GM12892 (cell line): ENCODE measurements around the gene DRC7.

Experiments used
- DNase-seq: peaks from one replicate; pipeline ENCODE4 v3.0.0; 2011; ENCODE audit not compliant: insufficient read length
- FAIRE-seq: peaks from 2 replicates; lab custom pipeline; 2011; peaks lifted over from hg19 to GRCh38; lab: Jason Lieb, UNC
- POLR2A ChIP-seq: IDR thresholded peaks from 2 replicates; pipeline ENCODE4 v1.6.1; 2011; ENCODE audit warnings: low read depth, low read length, control low read depth
- POLR2AphosphoS5 ChIP-seq: IDR thresholded peaks from 2 replicates; pipeline ENCODE4 v1.6.1; 2011; ENCODE audit warnings: low read depth, low read length, control low read depth
- TAF1 ChIP-seq: IDR thresholded peaks from 2 replicates; pipeline ENCODE4 v1.6.1; 2011; ENCODE audit warnings: low read depth, mild to moderate bottlenecking, control low read depth, low read length, borderline replicate concordance

Gene DRC7

DNA sequence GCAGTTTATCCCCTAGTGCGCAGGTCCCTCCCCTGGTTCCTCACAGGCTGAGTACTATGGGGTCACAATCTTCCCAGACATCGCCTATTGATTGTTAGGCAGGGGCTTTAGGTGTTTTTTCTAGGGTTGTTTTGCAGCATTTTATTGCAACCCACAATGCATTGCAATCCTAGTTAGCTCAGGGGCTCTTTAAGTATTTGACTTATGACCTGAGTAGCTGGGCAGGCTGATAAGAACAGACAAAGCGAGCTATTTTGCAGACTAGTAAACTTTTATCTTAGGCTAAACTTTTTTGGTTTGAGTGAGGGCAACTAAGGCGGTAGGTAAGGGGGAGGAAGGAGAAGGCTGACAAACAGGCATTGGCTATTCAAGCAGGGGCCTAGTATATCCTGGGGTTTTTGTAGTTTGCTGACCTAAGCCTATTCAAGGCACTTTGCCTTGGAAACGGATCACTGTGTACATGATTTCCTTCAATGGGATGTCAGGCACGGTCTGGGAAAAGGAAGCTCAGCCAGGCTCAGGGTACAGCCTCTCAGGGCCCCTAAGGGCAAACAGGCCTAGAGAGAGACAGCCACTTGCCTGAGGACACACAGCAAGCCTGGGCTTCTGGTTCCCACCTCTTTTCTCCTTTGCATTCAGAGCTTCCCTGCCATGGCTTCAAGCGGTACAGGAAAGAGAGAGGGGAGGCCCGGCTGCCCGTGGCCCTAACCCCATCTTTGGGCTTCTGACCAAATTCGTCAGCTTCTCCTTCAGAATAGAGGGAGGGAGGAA lies 6.4 kb downstream of the DRC7 start:
- no peak for DNase-seq
- FAIRE-seq, result no peak
- TF ChIP-seq TAF1, result no peak
- no peak for TF ChIP-seq POLR2AphosphoS5
- no peak for TF ChIP-seq POLR2A

DNA sequence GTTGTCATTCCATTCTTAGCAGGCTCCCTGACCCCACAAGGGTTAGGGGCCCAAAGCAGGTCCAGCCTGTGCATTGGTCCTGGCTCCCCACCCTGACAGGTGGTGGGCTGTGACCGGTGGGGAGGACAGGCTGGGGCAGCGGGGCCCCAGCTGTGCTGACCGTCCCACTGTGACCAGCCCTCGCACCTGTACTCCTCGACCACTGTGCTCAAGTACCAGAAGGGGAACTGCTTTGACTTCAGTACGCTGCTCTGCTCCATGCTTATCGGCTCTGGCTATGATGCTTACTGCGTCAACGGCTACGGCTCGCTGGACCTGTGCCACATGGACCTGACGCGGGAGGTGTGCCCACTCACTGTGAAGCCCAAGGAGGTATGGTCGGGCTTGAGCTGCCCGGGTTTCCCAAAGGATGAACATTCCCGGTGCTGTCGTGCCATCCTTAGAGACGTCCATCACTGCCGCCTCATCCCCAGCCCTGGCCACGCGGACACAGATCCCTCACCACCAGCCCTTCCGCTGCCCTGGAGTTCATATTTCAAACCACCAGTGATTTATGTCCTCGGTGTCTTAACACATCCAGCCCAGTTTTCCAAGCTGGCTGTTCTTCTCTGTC lies 7.3 kb downstream of the DRC7 start:
- no peak for FAIRE-seq
- no peak for DNase-seq
- TF ChIP-seq TAF1 (no peak), POLR2AphosphoS5 (no peak), POLR2A (no peak)

DNA sequence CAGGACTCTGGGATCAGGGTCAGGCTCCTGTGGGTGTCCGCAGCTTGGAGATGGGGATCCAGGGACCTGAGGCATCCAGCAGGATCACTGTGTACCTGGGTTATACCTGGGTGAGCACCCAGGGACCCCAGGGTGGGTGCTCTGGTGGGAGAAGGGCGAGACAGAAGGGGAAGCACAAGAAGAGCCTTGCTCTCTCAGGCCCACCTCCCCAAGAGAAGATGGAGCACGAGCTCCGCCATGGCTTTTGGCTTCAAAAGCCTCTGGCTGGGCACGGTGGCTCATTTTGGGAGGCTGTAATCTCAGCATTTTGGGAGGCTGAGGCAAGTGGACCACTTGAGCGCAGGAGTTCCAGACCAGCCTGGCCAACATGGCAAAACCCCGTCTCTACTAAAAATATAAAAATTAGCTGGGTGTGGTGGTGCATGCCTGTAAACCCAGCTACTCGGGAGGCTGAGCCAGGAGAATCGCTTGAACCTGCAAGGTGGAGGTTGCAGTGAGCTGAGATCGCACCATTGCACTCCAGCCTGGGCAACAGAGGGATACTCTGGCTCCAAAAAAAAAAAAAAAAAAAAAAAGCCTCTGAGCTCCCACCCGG lies 8.9 kb downstream of the DRC7 start:
- no peak for DNase-seq
- no peak for TF ChIP-seq POLR2A
- TF ChIP-seq TAF1, result no peak
- no peak for TF ChIP-seq POLR2AphosphoS5
- FAIRE-seq, result no peak

DNA sequence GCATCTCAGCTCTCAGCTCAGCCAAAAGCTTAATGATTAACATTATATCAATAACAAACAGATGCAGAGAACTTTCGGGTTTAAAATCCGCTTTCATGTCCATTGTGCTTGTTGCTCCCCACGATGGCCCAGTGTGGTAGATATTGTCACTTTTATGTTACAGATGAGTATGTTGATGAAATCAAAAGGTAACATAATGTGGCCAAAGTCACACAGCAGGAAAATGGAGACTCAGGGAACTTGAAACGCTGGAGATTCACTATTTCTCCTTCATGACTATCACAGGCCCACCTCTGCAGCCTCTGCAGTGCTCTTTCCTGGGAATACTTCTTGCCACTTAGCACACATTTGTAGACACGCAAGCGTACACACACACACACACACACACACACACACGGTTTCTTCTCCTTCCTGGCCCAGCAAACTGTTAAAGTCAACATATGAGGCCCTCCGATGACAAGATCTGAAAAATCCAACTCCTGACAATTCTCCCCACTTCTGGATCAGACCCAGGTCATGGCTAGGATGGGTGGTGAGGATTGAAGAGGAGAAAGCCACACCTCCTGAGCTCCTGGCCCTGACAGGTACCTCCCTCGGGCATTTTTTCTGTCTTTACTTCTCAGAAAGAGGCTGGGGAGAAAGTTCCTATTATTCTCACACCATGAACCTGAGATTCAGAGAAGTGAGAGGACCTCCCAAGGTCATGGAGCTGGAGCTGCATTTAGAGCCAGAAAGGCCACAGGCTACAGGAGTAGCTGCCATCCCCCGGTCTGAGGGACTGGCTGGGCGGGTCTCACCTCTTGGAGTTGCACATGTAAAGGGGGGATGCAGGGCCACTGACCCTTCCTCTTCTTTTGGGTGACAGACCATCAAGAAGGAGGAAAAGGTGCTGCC lies 9.7 kb downstream of the DRC7 start:
- no peak for FAIRE-seq
- no peak for DNase-seq
- no peak for TF ChIP-seq TAF1
- TF ChIP-seq POLR2A, result no peak
- no peak for TF ChIP-seq POLR2AphosphoS5

DNA sequence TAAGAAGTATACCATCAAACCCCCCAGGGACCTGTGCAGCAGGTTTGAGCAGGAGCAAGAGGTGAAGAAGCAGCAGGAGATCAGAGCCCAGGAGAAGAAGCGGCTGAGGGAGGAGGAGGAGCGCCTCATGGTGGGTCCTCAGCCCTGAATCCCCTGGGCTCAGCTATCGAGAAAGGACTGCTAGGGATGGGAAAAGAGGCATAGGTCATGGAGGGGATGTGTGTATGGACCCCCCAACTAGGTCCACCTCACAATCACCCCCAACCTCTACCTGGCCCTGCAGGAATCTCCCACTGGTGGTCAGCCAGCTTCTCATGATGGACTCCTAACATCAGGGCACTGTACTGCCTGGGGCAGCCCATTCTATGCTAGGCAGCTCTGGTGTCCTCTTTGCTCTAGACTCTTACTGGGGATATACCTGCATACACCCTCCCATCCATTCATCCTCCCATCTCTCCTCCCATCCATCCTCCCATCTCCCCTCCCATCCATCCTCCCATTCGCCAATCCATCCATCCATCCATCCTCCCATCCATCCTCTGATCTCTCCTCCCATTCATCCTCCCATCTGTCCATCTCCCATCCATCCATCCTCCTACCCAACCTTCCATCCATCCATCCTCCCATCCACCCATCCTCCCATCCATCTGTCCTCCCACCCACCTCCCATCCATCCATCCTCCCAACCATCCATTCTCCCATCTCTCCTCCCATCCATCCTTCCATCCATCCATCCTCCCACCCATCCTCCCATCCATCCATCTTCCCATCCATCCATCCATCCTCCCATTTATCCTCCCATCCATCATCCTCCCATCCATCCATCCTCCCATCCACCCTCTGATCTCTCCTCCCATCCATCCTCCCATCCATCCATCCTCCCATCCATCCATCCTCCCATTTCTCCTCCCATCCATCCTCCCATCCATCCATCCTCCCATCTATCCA lies 10.6 kb downstream of the DRC7 start:
- TF ChIP-seq TAF1 (no peak), POLR2AphosphoS5 (no peak), POLR2A (no peak)
- FAIRE-seq (no peak), DNase-seq (no peak)

DNA sequence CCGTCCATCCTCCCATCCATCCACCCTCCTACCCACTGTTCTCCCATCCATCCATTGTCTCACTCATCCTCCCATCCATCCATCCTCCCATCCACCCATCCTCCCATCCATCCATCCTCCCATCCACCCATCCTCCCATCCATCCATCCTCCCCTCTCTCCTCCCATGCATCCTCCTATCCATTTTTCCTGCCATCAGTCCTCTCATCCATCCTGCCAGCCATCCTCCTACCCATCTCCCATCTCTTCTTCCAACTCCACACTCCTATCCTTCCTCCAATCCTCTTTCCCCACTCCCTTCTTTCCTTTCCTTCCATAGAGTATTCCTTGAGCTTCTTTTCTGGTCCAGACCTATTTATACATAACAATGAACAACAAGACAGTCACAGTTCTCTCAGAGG lies 12.1 kb downstream of the DRC7 start:
- no peak for TF ChIP-seq POLR2A
- TF ChIP-seq POLR2AphosphoS5, result no peak
- no peak for TF ChIP-seq TAF1
- no peak for FAIRE-seq
- DNase-seq, result no peak

DNA sequence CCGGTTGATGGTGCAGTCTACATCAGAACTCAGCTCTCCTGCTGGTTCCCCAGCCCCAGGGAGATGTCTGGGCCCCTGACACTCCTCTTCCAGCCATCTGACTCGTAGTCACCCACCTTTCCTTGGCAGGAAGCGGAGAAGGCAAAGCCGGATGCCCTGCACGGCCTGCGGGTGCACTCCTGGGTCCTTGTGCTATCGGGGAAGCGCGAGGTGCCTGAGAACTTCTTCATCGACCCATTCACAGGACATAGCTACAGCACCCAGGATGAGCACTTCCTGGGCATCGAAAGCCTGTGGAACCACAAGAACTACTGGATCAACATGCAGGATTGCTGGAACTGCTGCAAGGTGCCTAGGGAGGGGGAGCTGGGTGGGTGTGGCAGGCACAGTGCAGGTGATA lies 12.7 kb downstream of the DRC7 start:
- TF ChIP-seq POLR2A (no peak), POLR2AphosphoS5 (no peak), TAF1 (no peak)
- DNase-seq (no peak), FAIRE-seq (no peak)

DNA sequence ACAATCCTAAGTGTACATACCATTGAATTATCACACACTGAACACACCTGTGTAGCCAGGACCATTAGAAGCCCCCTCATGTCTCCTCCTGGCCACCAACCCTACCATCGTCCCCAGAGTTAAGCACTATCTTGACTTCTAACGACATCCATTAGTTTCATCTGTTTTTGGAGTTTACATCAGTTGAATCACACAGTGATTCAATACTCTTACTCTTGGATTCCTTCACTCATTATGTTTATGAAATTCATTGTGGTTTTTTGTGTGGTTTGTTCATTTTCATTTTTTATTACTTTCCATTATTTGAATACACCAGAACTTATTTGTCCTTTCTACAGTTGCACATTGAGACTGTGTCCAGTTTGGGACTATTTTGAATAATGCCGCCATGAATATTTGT lies 13.6 kb downstream of the DRC7 start:
- no peak for FAIRE-seq
- no peak for TF ChIP-seq TAF1
- DNase-seq, result no peak

DNA sequence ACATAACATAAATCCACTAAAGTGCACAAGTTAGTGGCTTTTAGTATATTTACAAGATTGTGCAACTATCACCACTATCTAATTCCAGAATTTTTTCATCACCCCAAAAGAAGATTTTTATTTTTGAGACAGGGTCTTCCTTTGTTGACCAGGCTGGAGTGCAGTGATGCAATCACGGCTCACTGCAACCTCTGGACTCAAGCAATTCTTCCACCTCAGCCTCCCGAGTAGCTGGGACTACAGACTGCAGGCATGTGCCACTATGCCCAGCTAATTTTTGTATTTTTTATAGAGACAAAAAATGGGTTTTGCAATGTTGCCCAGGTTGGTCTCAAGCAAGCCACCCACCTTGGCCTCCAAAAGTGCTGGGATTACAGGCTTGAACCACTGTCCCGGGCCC lies 15.1 kb downstream of the DRC7 start:
- TF ChIP-seq POLR2A, result no peak
- no peak for TF ChIP-seq POLR2AphosphoS5
- no peak for TF ChIP-seq TAF1
- DNase-seq, result no peak
- no peak for FAIRE-seq

DNA sequence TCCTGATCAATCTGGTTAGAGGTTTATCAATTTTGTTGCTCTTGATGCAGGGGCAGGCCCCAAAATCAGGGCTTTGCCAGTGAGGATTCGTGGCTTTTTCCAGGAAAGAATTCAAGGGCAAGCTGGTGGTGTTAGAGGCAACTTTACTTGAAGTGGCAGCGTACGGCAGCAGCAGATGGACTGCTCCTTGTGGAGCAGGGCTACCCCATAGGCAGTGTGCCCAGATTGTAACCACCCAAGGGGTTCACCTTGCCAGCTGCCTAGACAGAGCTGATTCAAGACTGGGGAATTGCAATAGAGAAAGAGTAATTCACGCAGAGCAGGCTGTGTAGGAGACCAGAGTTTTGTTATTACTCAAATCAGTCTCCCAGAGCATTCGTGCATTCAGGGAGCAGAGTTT lies 16.7 kb downstream of the DRC7 start:
- DNase-seq (no peak), FAIRE-seq (peak; percentile 72)
- TF ChIP-seq POLR2A (no peak), TAF1 (no peak), POLR2AphosphoS5 (no peak)
